Skeletal muscle tissue (tissue), 4 donors: ENCODE data around the gene UNK. TPM values are rescaled to one million over a fixed set of nuclear protein-coding genes. Genes with fewer than 3 reads are reported as not detected.

ENCODE experiments used
- H3K27ac ChIP-seq: one replicate; pipeline ENCODE4 v1.7.0; 2013; ENCODE audit warnings: mild to moderate bottlenecking, low read depth, low read length, inconsistent platforms
- H3K27me3 ChIP-seq, 3 donors: one replicate each; pipeline ENCODE4 v1.7.0; 2013; ENCODE audit warnings: low read length in 3 of 3; ENCODE audit not compliant: control insufficient read depth in 3 of 3, insufficient read depth in 3 of 3
- H3K36me3 ChIP-seq, 3 donors: one replicate each; pipeline ENCODE4 v1.7.0; 2013; ENCODE audit warnings: low read length in 3 of 3; ENCODE audit not compliant: control insufficient read depth in 3 of 3, insufficient read depth in 3 of 3
- H3K4me1 ChIP-seq, 3 donors: one replicate each; pipeline ENCODE4 v1.7.0; 2013; ENCODE audit warnings: low read length in 3 of 3, mild to moderate bottlenecking in 3 of 3; ENCODE audit not compliant: control insufficient read depth in 3 of 3, insufficient read depth in 3 of 3
- H3K4me3 ChIP-seq, 3 donors: one replicate each; pipeline ENCODE4 v1.7.0; 2013; ENCODE audit warnings: low read length in 3 of 3
- H3K9ac ChIP-seq, 3 donors: one replicate each; pipeline ENCODE4 v1.7.0; 2013; ENCODE audit warnings: low read length in 3 of 3, mild to moderate bottlenecking in 3 of 3, moderate library complexity in 2 of 3, low read depth in 1 of 3
- H3K9me3 ChIP-seq, 3 donors: one replicate each; pipeline ENCODE4 v1.7.0; 2013; ENCODE audit warnings: low read length in 3 of 3; ENCODE audit not compliant: control insufficient read depth in 3 of 3
- total RNA-seq: library from RNA; depleted of rRNA; stranded (reverse); fragments of >200 nt; gene quantifications from one replicate; pipeline ENCODE4 v1.2.3, GENCODE V29; 2014
- donor health status: Osteomylitis.

Gene UNK
- total RNA-seq, result 15.7 TPM

GRCh38 chr17:75784473-75785015, at the start of gene UNK:
UNK (plus strand) TSS chr17:75784806; CDS start chr17:75784881, 75 bp downstream.
- peaks cover 28 to 40% (median 33%) of the 10 kb centered on the region in 3 donors for H3K4me1 ChIP-seq
- H3K27ac ChIP-seq, result peak within 1 kb of the TSS; percentile 98
- H3K4me3 ChIP-seq, result peak within 1 kb of the TSS; percentile 84 to 90 (median 85)
- no peaks in the 10 kb centered on the region for H3K27me3 ChIP-seq
- no peaks in the 10 kb centered on the region for H3K9me3 ChIP-seq
- H3K36me3 ChIP-seq, result no peaks in the 10 kb centered on the region
- H3K9ac ChIP-seq, result peak within 1 kb of the TSS; percentile 94 to 96 (median 95)

- H3K4me3 ChIP-seq, result no peak overlapping the region
- peaks cover 0 to 10% (median 3%) of the 10 kb centered on the region in 3 donors for H3K27me3 ChIP-seq
- no peak overlapping the region for H3K9ac ChIP-seq
- H3K27ac ChIP-seq, result no peak overlapping the region
- peaks cover 0 to 5% (median 0%) of the 10 kb centered on the region in 3 donors for H3K36me3 ChIP-seq
- no peaks in the 10 kb centered on the region for H3K9me3 ChIP-seq
- H3K4me1 ChIP-seq, result no peaks in the 10 kb centered on the region
Observed at GRCh38 chr17:75736173-75736835, 48.3 kb upstream of the UNK start.

GRCh38 chr17:75737133-75737962, 47.3 kb upstream of the UNK start:
- Histone ChIP-seq H3K9me3 (no peaks in the 10 kb centered on the region), H3K36me3 (peaks cover 0 to 5% (median 0%) of the 10 kb centered on the region in 3 donors), H3K27me3 (peaks cover 0 to 11% (median 3%) of the 10 kb centered on the region in 3 donors), H3K9ac (no peak overlapping the region), H3K4me1 (no peaks in the 10 kb centered on the region), H3K27ac (no peak overlapping the region), H3K4me3 (no peak overlapping the region)

- peaks cover 0 to 11% (median 3%) of the 10 kb centered on the region in 3 donors for H3K27me3 ChIP-seq
- no peak overlapping the region for H3K9ac ChIP-seq
- no peak overlapping the region for H3K4me3 ChIP-seq
- peaks cover 0 to 5% (median 0%) of the 10 kb centered on the region in 3 donors for H3K36me3 ChIP-seq
- H3K27ac ChIP-seq, result no peak overlapping the region
- no peaks in the 10 kb centered on the region for H3K4me1 ChIP-seq
- no peaks in the 10 kb centered on the region for H3K9me3 ChIP-seq
Observed at GRCh38 chr17:75738218-75738802, 46.3 kb upstream of the UNK start.

GRCh38 chr17:75739174-75739573, 45.4 kb upstream of the UNK start:
- H3K9me3 ChIP-seq, result no peaks in the 10 kb centered on the region
- H3K9ac ChIP-seq, result no peak overlapping the region
- no peak overlapping the region for H3K4me3 ChIP-seq
- peaks cover 0 to 11% (median 3%) of the 10 kb centered on the region in 3 donors for H3K27me3 ChIP-seq
- H3K27ac ChIP-seq, result no peak overlapping the region
- peaks cover 0 to 5% (median 0%) of the 10 kb centered on the region in 3 donors for H3K36me3 ChIP-seq
- H3K4me1 ChIP-seq, result no peaks in the 10 kb centered on the region

- H3K27ac ChIP-seq, result no peak overlapping the region
- H3K4me1 ChIP-seq, result no peaks in the 10 kb centered on the region
- H3K9me3 ChIP-seq, result no peaks in the 10 kb centered on the region
- H3K4me3 ChIP-seq, result no peak overlapping the region
- peaks cover 0 to 11% (median 3%) of the 10 kb centered on the region in 3 donors for H3K27me3 ChIP-seq
- peaks cover 0 to 5% (median 0%) of the 10 kb centered on the region in 3 donors for H3K36me3 ChIP-seq
- no peak overlapping the region for H3K9ac ChIP-seq
Observed at GRCh38 chr17:75739801-75740200, 44.8 kb upstream of the UNK start.

- H3K27me3 ChIP-seq, result peaks cover 0 to 11% (median 3%) of the 10 kb centered on the region in 3 donors
- no peak overlapping the region for H3K9ac ChIP-seq
- H3K27ac ChIP-seq, result no peak overlapping the region
- no peaks in the 10 kb centered on the region for H3K4me1 ChIP-seq
- no peak overlapping the region for H3K4me3 ChIP-seq
- peaks cover 0 to 5% (median 0%) of the 10 kb centered on the region in 3 donors for H3K36me3 ChIP-seq
- no peaks in the 10 kb centered on the region for H3K9me3 ChIP-seq
Observed at GRCh38 chr17:75740215-75740614, 44.4 kb upstream of the UNK start.

- Histone ChIP-seq H3K36me3 (peaks cover 0 to 5% (median 0%) of the 10 kb centered on the region in 3 donors), H3K4me3 (no peak overlapping the region), H3K27ac (no peak overlapping the region), H3K4me1 (no peaks in the 10 kb centered on the region), H3K9ac (no peak overlapping the region), H3K9me3 (no peaks in the 10 kb centered on the region), H3K27me3 (peaks cover 0 to 11% (median 3%) of the 10 kb centered on the region in 3 donors)
Observed at GRCh38 chr17:75740631-75741077, 44.0 kb upstream of the UNK start.

GRCh38 chr17:75742337-75742736, 42.3 kb upstream of the UNK start:
- peaks cover 0 to 11% (median 3%) of the 10 kb centered on the region in 3 donors for H3K27me3 ChIP-seq
- no peak overlapping the region for H3K27ac ChIP-seq
- H3K9me3 ChIP-seq, result no peaks in the 10 kb centered on the region
- peaks cover 0 to 5% (median 0%) of the 10 kb centered on the region in 3 donors for H3K36me3 ChIP-seq
- H3K9ac ChIP-seq, result no peak overlapping the region
- H3K4me3 ChIP-seq, result no peak overlapping the region
- no peaks in the 10 kb centered on the region for H3K4me1 ChIP-seq
